ENCODE measurements around the gene TSC22D1.

GRCh38 chr13:44417876-44418275 is 158.3 kb downstream of the TSC22D1 start:
- TF ChIP-seq POLR2A (IDR thresholded peaks at IDR 0.05), result no peak
- TF ChIP-seq, protein P1, sequence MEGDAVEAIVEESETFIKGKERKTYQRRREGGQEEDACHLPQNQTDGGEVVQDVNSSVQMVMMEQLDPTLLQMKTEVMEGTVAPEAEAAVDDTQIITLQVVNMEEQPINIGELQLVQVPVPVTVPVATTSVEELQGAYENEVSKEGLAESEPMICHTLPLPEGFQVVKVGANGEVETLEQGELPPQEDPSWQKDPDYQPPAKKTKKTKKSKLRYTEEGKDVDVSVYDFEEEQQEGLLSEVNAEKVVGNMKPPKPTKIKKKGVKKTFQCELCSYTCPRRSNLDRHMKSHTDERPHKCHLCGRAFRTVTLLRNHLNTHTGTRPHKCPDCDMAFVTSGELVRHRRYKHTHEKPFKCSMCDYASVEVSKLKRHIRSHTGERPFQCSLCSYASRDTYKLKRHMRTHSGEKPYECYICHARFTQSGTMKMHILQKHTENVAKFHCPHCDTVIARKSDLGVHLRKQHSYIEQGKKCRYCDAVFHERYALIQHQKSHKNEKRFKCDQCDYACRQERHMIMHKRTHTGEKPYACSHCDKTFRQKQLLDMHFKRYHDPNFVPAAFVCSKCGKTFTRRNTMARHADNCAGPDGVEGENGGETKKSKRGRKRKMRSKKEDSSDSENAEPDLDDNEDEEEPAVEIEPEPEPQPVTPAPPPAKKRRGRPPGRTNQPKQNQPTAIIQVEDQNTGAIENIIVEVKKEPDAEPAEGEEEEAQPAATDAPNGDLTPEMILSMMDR (IDR thresholded peaks at IDR 0.05), result no peak
